Liver (tissue), 9 donors: Measurements from ENCODE around the gene OGFOD3. TPM values are rescaled to one million over a fixed set of nuclear protein-coding genes. Genes with fewer than 3 reads are reported as not detected.

ENCODE experiments used
- DNase-seq: peaks from one replicate; pipeline ENCODE4 v3.0.0-alpha.2; 2017; ENCODE audit warnings: low spot score
- H3K27ac ChIP-seq, 2 donors: one replicate each; pipeline ENCODE4 v1.7.0; 2013; ENCODE audit warnings: inconsistent platforms in 2 of 2, low read length in 2 of 2, control low read depth in 1 of 2, low read depth in 1 of 2, mild to moderate bottlenecking in 1 of 2
- H3K27me3 ChIP-seq, 4 donors: one replicate each; pipeline versions ENCODE4 v1.6.1 to v1.7.0; 2013; ENCODE audit warnings: low read length in 3 of 4, inconsistent platforms in 1 of 4, mild to moderate bottlenecking in 1 of 4, moderate library complexity in 1 of 4; ENCODE audit not compliant: control insufficient read depth in 4 of 4, insufficient read depth in 4 of 4
- H3K36me3 ChIP-seq, 4 donors: one replicate each; pipeline versions ENCODE4 v1.6.1 to v1.7.0; 2013; ENCODE audit warnings: low read length in 3 of 4, mild to moderate bottlenecking in 3 of 4, low read depth in 1 of 4, moderate library complexity in 1 of 4; ENCODE audit not compliant: control insufficient read depth in 4 of 4, insufficient read depth in 3 of 4
- H3K4me1 ChIP-seq, 4 donors: one replicate each; pipeline versions ENCODE4 v1.6.1 to v1.7.0; 2013; ENCODE audit warnings: low read length in 3 of 4, mild to moderate bottlenecking in 3 of 4, moderate library complexity in 1 of 4; ENCODE audit not compliant: control insufficient read depth in 4 of 4, insufficient read depth in 4 of 4
- H3K4me3 ChIP-seq, 3 donors: one replicate each; pipeline versions ENCODE4 v1.6.1 to v1.7.0; 2013; ENCODE audit warnings: low read length in 3 of 3, control low read depth in 1 of 3, low read depth in 1 of 3, mild to moderate bottlenecking in 1 of 3
- H3K9ac ChIP-seq, 2 donors: one replicate each; pipeline ENCODE4 v1.7.0; 2013; ENCODE audit warnings: low read length in 2 of 2, mild to moderate bottlenecking in 2 of 2, moderate library complexity in 2 of 2, control low read depth in 1 of 2, low read depth in 1 of 2
- H3K9me3 ChIP-seq, 4 donors: one replicate each; pipeline versions ENCODE4 v1.6.1 to v1.7.0; 2013; ENCODE audit warnings: low read length in 3 of 4; ENCODE audit not compliant: control insufficient read depth in 4 of 4
- EGR1 ChIP-seq, 2 donors: IDR thresholded peaks; 2 replicates each; pipeline ENCODE4 v1.6.1; 2016 to 2018; ENCODE audit warnings: antibody characterized with exemption in 2 of 2, low read depth in 2 of 2
- FOXA1 ChIP-seq: IDR thresholded peaks from 2 replicates; pipeline ENCODE4 v1.6.1; 2016; ENCODE audit warnings: antibody characterized with exemption
- FOXA2 ChIP-seq: IDR thresholded peaks from 2 replicates; pipeline ENCODE4 v1.6.1; 2016; ENCODE audit warnings: antibody characterized with exemption
- GABPA ChIP-seq, 2 donors: IDR thresholded peaks in 1 of 2; conservative IDR thresholded peaks in 1 of 2; 2 replicates each; pipeline ENCODE4 v1.6.1; 2016; ENCODE audit warnings: antibody characterized with exemption in 2 of 2, mild to moderate bottlenecking in 1 of 2, moderate library complexity in 1 of 2
- HNF4A ChIP-seq, 2 donors: conservative IDR thresholded peaks; 2 replicates each; pipeline ENCODE4 v1.6.1; 2016; ENCODE audit warnings: antibody characterized with exemption in 2 of 2, mild to moderate bottlenecking in 2 of 2
- HNF4G ChIP-seq: IDR thresholded peaks from 2 replicates; pipeline ENCODE4 v1.6.1; 2016; ENCODE audit warnings: antibody characterized with exemption
- JUND ChIP-seq, 2 donors: IDR thresholded peaks; 2 replicates each; pipeline ENCODE4 v1.6.1; 2016; ENCODE audit warnings: antibody characterized with exemption in 2 of 2
- NR2F2 ChIP-seq: IDR thresholded peaks from 2 replicates; pipeline ENCODE4 v1.6.1; 2016; ENCODE audit warnings: antibody characterized with exemption
- RAD21 ChIP-seq, 2 donors: IDR thresholded peaks; 2 replicates each; pipeline ENCODE4 v1.6.1; 2016; ENCODE audit warnings: antibody characterized with exemption in 2 of 2, mild to moderate bottlenecking in 2 of 2
- RXRA ChIP-seq, 2 donors: IDR thresholded peaks; 2 replicates each; pipeline ENCODE4 v1.6.1; 2017 to 2018; ENCODE audit warnings: antibody characterized with exemption in 2 of 2, mild to moderate bottlenecking in 1 of 2
- SP1 ChIP-seq: IDR thresholded peaks from 2 replicates; pipeline ENCODE4 v1.6.1; 2018; ENCODE audit warnings: antibody characterized with exemption, mild to moderate bottlenecking
- YY1 ChIP-seq: IDR thresholded peaks from 2 replicates; pipeline ENCODE4 v1.6.1; 2016; ENCODE audit warnings: antibody characterized with exemption, mild to moderate bottlenecking
- ZBTB33 ChIP-seq: IDR thresholded peaks from 2 replicates; pipeline ENCODE4 v1.6.1; 2016; ENCODE audit warnings: antibody characterized with exemption
- WGBS: extraction: QIAGEN DNeasy Blood & Tissue Kit; methylation state at CpG from one replicate; pipeline ENCODE4 v1.1.7; 2013; 5-methylcytosine and 5-hydroxymethylcytosine counted together
- polyA plus RNA-seq, 2 donors: library from polyadenylated mRNA; stranded (reverse) in 1 of 2; unstranded in 1 of 2; fragments of 200-250 nt in 1 of 2; fragments of >200 nt in 1 of 2; fragmentation: Nextera tagmentation in 1 of 2; extraction: Ambion mirVana in 1 of 2; gene quantifications; one replicate each; pipeline versions ENCODE4 v1.2.1 to v1.2.3, GENCODE V29; 2013 to 2015
- total RNA-seq, 2 donors: library from RNA; depleted of rRNA; stranded (reverse); fragments of >200 nt; gene quantifications; one replicate each; pipeline ENCODE4 v1.2.3, GENCODE V29; 2014
- TF ChIP-seq, protein P1 (sequence below): IDR thresholded peaks from 2 replicates; pipeline ENCODE4 v1.6.1; 2016; ENCODE audit warnings: antibody characterized with exemption
- TF ChIP-seq, protein P2 (sequence below): IDR thresholded peaks from 2 replicates; pipeline ENCODE4 v1.6.1; 2016; ENCODE audit warnings: antibody characterized with exemption
- TF ChIP-seq, protein P3 (sequence below): fragments of 150-350 bp; IDR thresholded peaks from 2 replicates; pipeline ENCODE4 v1.5.1; 2017; ENCODE audit warnings: improper control_type of control experiment, low read depth, low read length; ENCODE audit not compliant: missing input control
- TF ChIP-seq, protein P4 (sequence below): IDR thresholded peaks from 2 replicates; pipeline ENCODE4 v1.6.1; 2016; ENCODE audit warnings: antibody characterized with exemption, mild to moderate bottlenecking
- donor health status: healthy.
- donor health status: healthy.
- donor health status: healthy.
- donor health status: healthy.
- donor health status: healthy.

The OGFOD3 gene
- total and polyA plus RNA-seq, 4 donors = 15.0 to 23.2 (median 18.5) TPM

- Histone ChIP-seq H3K4me3 (no peak overlapping the region), H3K27me3 (no peaks in the 10 kb centered on the region), H3K9ac (no peak overlapping the region), H3K36me3 (peaks cover 0 to 2% (median 0%) of the 10 kb centered on the region in 4 donors), H3K27ac (no peak overlapping the region), H3K4me1 (peaks cover 2 to 34% (median 27%) of the 10 kb centered on the region in 4 donors), H3K9me3 (no peaks in the 10 kb centered on the region)
- WGBS = 91% methylated on average over 6 of the region's 6 CpGs
- TF ChIP-seq ZBTB33 (no peak), JUND (IDR thresholded peaks at IDR 0.05) (no peak), FOXA2 (no peak), HNF4G (no peak)
- TF ChIP-seq, protein P1, sequence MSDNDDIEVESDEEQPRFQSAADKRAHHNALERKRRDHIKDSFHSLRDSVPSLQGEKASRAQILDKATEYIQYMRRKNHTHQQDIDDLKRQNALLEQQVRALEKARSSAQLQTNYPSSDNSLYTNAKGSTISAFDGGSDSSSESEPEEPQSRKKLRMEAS = no peak
- no peak for DNase-seq
Observed at GRCh38 chr17:82416771-82417170, 1.6 kb downstream of the OGFOD3 start.

GRCh38 chr17:82416264-82416663 lies 2.1 kb downstream of the OGFOD3 start:
- Histone ChIP-seq H3K9ac (no peak overlapping the region), H3K27ac (no peak overlapping the region), H3K36me3 (peaks cover 0 to 2% (median 0%) of the 10 kb centered on the region in 4 donors), H3K4me1 (peaks cover 2 to 36% (median 27%) of the 10 kb centered on the region in 4 donors), H3K9me3 (no peaks in the 10 kb centered on the region), H3K27me3 (no peaks in the 10 kb centered on the region), H3K4me3 (no peak overlapping the region)
- no peak for DNase-seq
- 97% methylated on average over 4 of the region's 4 CpGs for WGBS
- TF ChIP-seq YY1 (no peak), FOXA1 (no peak), NR2F2 (no peak), JUND (IDR thresholded peaks at IDR 0.05) (no peak), RAD21 (IDR thresholded peaks at IDR 0.05) (no peak), SP1 (no peak)
- TF ChIP-seq, protein P2, sequence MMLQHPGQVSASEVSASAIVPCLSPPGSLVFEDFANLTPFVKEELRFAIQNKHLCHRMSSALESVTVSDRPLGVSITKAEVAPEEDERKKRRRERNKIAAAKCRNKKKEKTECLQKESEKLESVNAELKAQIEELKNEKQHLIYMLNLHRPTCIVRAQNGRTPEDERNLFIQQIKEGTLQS = no peak

DNA sequence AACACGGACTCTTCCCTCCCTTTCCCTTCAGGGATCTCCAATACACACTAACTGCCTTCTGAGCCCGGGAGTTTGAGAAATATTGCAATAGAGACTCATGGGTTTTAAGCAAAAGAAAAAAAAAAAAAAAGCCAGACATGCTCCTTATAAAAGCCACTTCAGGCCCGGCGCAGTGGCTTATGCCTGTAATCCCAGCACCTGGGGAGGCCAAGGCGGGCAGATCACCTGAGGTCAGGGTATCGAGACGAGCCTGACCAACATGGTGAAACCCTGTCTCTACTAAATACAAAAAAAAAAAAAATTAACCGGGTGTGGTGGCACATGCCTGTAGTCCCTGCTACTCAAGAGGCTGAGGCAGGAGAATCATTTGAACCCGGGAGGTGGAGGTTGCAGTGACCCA lies 2.6 kb downstream of the OGFOD3 start:
- H3K36me3 ChIP-seq = no peaks in the 10 kb centered on the region
- H3K27ac ChIP-seq = no peak overlapping the region
- H3K4me3 ChIP-seq = no peak overlapping the region
- DNase-seq = no peak
- WGBS = 95% methylated on average over 9 of the region's 9 CpGs
- no peak for TF ChIP-seq FOXA1
- peaks cover 2 to 36% (median 27%) of the 10 kb centered on the region in 4 donors for H3K4me1 ChIP-seq
- H3K27me3 ChIP-seq = no peaks in the 10 kb centered on the region
- no peak overlapping the region for H3K9ac ChIP-seq
- no peaks in the 10 kb centered on the region for H3K9me3 ChIP-seq

DNA sequence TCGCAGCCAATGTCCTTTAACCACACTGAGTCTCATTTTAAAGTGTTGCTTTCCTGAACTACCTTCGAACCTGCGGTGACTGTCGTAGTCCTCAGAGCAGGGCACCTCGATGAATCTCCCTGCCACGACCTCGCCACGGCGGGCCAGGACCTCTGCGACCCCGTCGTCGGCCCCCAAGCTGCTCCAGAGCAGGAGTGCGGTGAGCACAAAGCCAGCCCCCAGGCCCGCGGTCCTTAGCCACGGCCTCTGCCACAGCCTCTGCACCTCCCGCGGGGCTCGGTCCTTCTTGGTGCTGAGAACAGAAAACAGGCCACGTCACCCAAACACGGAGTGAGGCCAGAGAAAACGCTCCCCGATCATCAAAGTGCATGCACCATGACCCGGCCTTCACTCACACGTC lies 3.0 kb downstream of the OGFOD3 start:
- 94% methylated on average over 26 of the region's 26 CpGs for WGBS
- no peak for DNase-seq
- no peaks in the 10 kb centered on the region for H3K36me3 ChIP-seq
- no peaks in the 10 kb centered on the region for H3K27me3 ChIP-seq
- H3K9ac ChIP-seq = no peak overlapping the region
- no peaks in the 10 kb centered on the region for H3K9me3 ChIP-seq
- no peak overlapping the region for H3K4me3 ChIP-seq
- H3K4me1 ChIP-seq = peaks cover 2 to 36% (median 27%) of the 10 kb centered on the region in 4 donors
- H3K27ac ChIP-seq = no peak overlapping the region
- no peak for TF ChIP-seq HNF4G
- TF ChIP-seq EGR1 (IDR thresholded peaks at IDR 0.05; ENCODE audit: low read depth in 2 of 2) = no peak
- no peak for TF ChIP-seq HNF4A (conservative IDR thresholded peaks at IDR 0.05)
- TF ChIP-seq RXRA (IDR thresholded peaks at IDR 0.05) = no peak
- TF ChIP-seq, protein P3, sequence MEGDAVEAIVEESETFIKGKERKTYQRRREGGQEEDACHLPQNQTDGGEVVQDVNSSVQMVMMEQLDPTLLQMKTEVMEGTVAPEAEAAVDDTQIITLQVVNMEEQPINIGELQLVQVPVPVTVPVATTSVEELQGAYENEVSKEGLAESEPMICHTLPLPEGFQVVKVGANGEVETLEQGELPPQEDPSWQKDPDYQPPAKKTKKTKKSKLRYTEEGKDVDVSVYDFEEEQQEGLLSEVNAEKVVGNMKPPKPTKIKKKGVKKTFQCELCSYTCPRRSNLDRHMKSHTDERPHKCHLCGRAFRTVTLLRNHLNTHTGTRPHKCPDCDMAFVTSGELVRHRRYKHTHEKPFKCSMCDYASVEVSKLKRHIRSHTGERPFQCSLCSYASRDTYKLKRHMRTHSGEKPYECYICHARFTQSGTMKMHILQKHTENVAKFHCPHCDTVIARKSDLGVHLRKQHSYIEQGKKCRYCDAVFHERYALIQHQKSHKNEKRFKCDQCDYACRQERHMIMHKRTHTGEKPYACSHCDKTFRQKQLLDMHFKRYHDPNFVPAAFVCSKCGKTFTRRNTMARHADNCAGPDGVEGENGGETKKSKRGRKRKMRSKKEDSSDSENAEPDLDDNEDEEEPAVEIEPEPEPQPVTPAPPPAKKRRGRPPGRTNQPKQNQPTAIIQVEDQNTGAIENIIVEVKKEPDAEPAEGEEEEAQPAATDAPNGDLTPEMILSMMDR = no peak
- TF ChIP-seq, protein P2 = no peak
- TF ChIP-seq GABPA (IDR thresholded peaks at IDR 0.05 in 1 of 2, conservative IDR thresholded peaks at IDR 0.05 in 1 of 2) = no peak
- TF ChIP-seq, protein P4, sequence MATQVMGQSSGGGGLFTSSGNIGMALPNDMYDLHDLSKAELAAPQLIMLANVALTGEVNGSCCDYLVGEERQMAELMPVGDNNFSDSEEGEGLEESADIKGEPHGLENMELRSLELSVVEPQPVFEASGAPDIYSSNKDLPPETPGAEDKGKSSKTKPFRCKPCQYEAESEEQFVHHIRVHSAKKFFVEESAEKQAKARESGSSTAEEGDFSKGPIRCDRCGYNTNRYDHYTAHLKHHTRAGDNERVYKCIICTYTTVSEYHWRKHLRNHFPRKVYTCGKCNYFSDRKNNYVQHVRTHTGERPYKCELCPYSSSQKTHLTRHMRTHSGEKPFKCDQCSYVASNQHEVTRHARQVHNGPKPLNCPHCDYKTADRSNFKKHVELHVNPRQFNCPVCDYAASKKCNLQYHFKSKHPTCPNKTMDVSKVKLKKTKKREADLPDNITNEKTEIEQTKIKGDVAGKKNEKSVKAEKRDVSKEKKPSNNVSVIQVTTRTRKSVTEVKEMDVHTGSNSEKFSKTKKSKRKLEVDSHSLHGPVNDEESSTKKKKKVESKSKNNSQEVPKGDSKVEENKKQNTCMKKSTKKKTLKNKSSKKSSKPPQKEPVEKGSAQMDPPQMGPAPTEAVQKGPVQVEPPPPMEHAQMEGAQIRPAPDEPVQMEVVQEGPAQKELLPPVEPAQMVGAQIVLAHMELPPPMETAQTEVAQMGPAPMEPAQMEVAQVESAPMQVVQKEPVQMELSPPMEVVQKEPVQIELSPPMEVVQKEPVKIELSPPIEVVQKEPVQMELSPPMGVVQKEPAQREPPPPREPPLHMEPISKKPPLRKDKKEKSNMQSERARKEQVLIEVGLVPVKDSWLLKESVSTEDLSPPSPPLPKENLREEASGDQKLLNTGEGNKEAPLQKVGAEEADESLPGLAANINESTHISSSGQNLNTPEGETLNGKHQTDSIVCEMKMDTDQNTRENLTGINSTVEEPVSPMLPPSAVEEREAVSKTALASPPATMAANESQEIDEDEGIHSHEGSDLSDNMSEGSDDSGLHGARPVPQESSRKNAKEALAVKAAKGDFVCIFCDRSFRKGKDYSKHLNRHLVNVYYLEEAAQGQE = no peak
- TF ChIP-seq JUND (IDR thresholded peaks at IDR 0.05) = no peak
